ENCODE results near the gene SLC35B4.

DNA sequence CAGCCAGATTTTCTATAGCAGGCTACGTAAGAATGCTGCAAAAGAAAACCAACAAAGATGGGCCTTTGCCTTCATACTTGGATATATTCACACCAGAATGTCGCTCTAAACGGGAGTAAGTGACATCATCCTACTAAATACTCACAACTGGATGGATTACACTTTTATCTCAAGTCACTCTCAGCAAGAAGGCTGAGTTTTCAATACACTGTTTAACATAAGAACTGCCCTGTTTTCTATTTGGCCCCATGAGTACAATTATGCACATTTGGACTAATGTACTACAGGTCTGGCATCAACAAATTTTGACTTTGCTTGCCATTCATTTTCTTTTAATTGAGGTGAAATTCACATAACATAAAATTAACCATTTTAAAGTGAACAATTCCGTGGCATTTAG lies 8.2 kb downstream of the SLC35B4 start:
- no peak for TF ChIP-seq POLR2A (IDR thresholded peaks at IDR 0.05)
- TF ChIP-seq, protein P1, sequence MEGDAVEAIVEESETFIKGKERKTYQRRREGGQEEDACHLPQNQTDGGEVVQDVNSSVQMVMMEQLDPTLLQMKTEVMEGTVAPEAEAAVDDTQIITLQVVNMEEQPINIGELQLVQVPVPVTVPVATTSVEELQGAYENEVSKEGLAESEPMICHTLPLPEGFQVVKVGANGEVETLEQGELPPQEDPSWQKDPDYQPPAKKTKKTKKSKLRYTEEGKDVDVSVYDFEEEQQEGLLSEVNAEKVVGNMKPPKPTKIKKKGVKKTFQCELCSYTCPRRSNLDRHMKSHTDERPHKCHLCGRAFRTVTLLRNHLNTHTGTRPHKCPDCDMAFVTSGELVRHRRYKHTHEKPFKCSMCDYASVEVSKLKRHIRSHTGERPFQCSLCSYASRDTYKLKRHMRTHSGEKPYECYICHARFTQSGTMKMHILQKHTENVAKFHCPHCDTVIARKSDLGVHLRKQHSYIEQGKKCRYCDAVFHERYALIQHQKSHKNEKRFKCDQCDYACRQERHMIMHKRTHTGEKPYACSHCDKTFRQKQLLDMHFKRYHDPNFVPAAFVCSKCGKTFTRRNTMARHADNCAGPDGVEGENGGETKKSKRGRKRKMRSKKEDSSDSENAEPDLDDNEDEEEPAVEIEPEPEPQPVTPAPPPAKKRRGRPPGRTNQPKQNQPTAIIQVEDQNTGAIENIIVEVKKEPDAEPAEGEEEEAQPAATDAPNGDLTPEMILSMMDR (IDR thresholded peaks at IDR 0.05) = no peak
